D721Med (cell line): Measurements from ENCODE around the gene KIAA0040.

Experiments used
- DNase-seq: peaks from one replicate; pipeline ENCODE4 v3.0.0; 2011; ENCODE audit warnings: low spot score; ENCODE audit not compliant: insufficient read length
- FAIRE-seq: peaks from 2 replicates; lab custom pipeline; 2011; peaks lifted over from hg19 to GRCh38; lab: Jason Lieb, UNC
- TF ChIP-seq, protein P1 (sequence below): IDR thresholded peaks from 2 replicates; pipeline ENCODE4 v1.5.1; 2012; ENCODE audit warnings: mild to moderate bottlenecking, control low read depth; ENCODE audit not compliant: insufficient read depth; ENCODE audit errors: missing control alignments

KIAA0040 gene

DNA sequence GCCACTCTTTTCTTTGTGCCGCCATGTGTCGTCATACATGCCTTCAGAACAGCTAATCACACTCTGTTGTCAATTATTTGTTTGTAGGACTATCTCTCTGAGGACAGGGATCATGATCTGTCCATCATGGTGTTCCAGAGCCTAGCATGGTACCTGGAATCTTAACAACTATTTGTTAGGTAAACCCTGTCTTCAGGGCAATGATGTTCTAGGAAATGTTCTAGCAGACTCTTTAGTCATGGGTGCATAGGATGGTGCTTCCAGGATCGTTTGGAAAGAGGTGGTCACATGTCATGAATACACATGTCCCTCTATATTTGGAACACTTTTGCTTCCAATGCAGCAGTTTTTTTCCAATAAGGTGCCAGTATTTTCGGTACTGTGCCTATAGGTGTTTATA lies 18.2 kb upstream of the KIAA0040 start:
- TF ChIP-seq, protein P1, sequence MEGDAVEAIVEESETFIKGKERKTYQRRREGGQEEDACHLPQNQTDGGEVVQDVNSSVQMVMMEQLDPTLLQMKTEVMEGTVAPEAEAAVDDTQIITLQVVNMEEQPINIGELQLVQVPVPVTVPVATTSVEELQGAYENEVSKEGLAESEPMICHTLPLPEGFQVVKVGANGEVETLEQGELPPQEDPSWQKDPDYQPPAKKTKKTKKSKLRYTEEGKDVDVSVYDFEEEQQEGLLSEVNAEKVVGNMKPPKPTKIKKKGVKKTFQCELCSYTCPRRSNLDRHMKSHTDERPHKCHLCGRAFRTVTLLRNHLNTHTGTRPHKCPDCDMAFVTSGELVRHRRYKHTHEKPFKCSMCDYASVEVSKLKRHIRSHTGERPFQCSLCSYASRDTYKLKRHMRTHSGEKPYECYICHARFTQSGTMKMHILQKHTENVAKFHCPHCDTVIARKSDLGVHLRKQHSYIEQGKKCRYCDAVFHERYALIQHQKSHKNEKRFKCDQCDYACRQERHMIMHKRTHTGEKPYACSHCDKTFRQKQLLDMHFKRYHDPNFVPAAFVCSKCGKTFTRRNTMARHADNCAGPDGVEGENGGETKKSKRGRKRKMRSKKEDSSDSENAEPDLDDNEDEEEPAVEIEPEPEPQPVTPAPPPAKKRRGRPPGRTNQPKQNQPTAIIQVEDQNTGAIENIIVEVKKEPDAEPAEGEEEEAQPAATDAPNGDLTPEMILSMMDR: no peak
- FAIRE-seq: peak; percentile 46
- no peak for DNase-seq

DNA sequence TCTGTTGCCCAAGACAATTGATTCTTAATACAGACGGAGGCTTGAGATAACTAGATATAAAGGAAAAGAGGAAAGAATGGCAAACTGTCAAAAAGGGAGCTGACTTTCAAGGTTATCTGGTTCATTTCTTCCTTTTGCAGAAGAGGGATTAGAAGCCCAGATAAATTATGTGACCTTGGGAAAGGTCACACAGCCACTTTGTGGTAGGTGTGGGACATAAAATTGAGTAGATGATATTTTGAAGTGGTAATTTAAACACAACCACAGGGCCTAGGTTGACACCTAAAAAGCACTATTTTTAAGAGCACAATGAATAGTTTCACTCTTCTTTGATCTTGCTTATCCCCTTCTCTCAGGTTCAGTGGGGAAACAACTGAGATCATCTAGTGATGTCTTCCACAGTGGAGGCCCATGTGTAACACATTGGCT lies 16.9 kb upstream of the KIAA0040 start:
- TF ChIP-seq, protein P1: no peak
- DNase-seq (no peak), FAIRE-seq (no peak)

DNA sequence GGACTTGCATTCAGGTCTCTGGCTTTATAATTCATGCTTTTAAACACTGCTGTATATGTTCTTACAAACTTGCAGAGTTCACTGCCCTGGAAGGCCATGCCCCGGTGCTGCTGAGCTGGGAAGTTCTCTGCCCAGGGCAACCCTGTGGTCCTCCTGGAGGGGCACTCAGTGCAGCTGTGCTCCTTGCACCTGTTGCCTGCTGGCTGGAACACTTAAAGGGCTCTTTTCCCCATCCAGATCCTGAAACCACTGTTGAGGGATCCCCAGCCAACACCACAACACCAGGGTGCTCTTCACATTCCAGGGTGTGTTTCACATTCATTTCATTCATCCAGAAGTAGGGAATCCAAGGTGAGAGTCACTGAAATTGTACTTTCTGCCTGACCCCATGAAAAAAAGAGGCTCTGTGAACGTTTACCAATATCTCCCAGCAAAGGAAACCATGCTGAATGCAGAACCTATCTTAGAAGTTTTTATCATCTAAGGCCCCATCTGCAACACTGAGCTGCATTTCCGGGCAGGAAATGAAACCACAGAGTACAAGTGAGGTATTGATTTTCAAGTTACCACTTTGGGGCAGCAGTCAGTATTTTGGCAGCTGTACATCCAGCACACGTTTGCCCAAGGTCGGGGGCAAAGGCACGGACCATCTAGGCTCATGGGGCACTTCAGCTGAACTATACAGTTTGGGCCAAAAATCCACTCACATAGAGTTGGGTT lies 16.4 kb upstream of the KIAA0040 start:
- TF ChIP-seq, protein P1: no peak
- DNase-seq (no peak), FAIRE-seq (no peak)

DNA sequence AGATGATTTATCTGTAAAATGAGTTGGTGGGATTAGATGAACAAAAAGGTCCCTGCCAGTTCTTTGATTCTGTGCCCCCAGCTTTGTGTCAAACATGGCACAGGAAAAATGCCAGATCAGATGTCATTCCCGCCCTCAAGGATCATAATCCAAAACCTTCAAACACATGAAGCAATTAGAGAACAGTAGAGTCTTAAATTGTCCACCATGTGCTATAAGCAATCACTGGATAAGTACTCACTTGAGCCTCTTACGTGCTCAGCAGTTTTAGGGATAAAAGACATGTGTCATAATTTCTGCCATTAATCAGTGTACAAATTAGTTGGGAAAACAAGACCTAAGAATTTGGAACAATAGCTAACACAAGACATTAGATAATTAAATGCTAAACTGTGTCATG lies 15.4 kb upstream of the KIAA0040 start:
- TF ChIP-seq, protein P1: no peak
- FAIRE-seq (peak; percentile 100), DNase-seq (no peak)

DNA sequence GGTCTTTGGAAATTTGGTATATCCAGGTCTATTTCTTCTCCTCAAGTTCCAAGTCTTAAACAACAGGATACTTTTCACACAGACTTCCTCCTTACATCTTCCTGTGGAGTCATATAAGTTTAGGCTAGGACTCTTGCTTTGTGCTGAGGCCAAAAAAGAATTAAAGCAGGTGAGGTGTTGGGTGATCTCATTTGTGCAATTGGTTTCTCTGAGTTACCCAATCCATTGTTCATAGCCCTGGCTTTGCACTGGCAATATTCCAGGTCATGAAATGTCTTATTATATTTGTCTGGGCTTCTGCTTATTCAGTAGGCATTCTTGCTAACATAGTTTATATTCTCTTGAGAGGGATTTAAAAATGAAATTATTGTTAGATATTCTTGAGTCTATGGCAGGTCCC lies 14.1 kb upstream of the KIAA0040 start:
- DNase-seq (no peak), FAIRE-seq (no peak)
- TF ChIP-seq, protein P1: no peak

DNA sequence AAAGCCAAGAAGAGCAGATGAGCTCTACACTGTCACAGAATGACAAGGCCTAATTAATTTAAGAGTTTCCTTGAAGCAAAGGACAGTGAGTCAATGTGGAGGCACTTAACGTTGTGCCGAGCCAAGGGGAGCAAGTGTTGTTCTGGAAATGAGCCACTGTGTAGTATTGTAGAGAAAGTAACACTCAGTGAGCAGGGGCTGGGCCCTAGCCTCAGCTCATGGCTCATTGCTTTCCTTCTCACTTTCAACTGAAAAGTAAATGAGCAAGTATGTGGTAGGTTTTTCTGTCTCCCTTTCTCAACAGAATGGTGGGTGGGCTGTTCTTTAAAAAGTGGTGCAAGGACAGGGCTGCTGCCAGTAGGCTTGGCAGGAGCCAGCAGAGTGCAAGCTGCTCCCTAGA lies 11.8 kb upstream of the KIAA0040 start:
- FAIRE-seq: no peak
- TF ChIP-seq, protein P1: no peak

DNA sequence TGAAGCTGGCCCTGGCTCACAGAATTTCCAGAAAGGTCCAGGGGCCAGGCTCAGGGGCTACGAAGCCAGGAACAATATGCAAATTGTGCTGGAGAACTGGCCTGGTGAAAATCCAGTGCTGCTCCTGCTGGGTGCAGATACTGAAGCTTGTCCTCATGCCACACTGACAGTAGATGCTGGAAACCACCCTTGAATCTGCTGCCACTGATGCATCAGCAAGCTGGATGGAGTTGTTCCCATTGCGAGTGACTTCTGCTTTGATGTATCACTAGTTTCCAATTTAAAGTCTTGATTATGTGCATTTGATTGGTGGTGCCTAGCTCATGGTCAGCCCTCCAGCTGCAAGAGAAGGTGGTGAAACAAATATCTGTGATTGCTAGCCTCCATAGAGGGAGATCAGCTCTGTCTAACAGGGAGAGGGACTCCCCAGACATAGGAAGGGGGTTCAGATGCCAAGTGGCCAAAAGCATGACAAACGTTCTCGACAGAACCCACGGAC lies 11.0 kb upstream of the KIAA0040 start:
- TF ChIP-seq, protein P1: no peak
- DNase-seq: no peak
- no peak for FAIRE-seq

More for the DNA sequence above, 11.8 kb upstream of the KIAA0040 start:
- no peak for DNase-seq
